GM19193 (cell line): ENCODE results near the gene KIRREL3.

Experiments
- POLR2A ChIP-seq: IDR thresholded peaks from 4 replicates; pipeline ENCODE4 v1.6.1; 2011; ENCODE audit not compliant: insufficient read depth, insufficient read length; ENCODE audit errors: extremely low read depth

Gene KIRREL3

DNA sequence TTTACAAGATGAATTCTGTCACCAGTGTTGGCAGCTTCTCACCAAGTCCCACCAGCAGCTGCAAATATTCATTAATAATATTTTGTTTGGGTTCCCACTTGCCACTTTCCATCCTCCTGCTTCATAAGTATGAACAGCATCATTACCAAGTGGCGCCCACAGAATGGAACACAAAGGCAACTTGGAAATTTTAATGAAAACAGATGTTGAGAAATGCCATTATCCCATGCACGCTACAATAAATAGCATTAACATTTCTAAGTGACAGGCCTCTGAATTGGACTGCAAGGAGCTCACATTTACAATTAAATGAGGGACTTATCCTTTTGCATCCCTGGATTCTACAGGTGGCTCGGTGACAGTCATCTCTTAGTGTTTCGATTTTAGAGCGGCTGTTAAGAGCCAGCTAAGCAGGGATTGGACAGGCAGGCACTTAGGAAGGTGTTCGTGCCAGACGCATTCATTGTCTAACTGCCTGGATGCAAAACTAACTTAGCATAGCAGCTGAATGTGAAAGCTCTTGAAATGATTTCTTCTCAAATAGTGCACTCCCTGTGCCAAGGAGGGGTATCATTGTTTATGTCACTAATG is 170.3 kb downstream of the KIRREL3 start:
- no peak for TF ChIP-seq POLR2A

DNA sequence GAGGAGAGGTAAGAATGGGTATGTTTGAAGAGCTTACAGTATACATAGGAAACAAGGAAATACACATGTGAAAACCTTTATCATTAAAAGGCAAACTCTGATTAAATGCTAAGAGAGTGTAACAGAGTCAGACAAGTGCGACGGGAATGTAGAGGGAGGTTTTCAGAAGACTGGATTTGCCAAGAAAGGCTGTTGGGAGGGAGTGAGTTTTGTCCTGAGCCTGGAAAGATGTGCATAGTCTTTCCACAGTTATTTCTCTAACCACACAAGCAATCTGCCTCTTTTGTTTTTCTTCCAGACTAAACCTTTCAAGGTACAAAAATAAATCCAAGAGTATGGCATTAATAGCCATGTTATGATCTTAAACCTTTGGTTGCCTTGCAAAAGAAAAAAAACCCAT is 170.9 kb downstream of the KIRREL3 start:
- no peak for TF ChIP-seq POLR2A

DNA sequence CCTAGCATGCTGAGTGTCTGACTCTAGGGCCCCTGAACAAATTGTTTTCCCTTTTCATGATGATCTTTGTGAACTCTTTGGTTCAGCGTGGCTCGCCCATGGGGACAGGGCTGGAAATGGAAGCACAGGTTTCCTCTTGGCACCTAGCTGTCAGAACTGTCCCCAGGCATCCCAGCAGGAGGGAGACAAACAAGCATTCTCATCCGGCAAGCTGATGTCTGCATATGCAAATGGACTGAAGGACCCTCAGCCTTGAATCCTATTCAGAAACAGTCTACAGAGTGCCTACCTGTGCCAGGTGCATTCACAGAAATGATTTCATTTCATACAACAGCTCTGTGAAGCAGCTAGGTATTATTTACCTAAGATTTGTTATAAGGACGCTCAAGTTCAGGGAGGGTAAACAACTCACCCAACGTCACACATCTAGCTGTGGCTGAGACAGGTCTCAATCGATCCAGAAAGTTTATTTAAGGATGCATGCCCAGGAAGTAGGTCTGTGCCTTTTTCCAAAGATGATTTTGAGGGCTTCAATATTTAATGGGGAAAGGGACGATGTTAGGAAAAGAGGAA is 176.4 kb downstream of the KIRREL3 start:
- TF ChIP-seq POLR2A: no peak

DNA sequence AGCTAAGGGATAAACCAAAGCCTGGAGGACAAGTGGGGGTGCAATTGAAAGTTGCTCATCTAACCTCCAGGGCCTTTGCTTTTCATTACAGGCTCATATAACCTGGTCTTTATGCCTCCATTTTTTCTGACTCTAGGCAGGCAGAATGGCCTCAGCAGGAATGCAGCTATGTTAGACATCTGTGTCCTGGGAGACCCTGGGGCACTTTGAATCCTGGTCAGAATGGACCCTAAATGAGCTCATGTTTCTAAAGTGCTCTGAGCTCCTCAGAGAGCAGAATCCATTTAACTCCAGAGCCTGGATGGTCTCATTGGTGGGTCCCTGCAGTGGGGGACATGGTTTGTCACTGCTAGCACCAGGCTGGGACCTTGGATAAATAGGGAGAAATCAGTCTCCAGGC is 177.3 kb downstream of the KIRREL3 start:
- TF ChIP-seq POLR2A: no peak

DNA sequence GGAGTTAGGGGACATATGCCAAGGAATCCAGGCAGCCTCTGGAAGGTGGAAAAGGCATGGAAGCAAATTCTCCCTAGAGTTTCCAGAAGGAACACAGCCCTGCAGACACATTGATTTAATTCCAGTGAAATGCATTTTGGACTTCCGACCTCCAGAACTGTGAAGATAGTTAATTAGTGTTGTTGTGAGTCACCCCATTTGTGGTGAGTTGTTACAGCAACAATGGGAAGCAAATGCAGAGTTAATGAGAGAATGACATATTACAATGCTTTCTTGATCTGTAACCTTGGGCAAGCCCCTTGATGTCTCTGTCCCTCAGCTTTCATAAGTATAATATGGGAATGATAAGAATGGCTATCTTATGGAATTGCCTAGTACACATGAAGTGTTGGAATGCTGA is 178.7 kb downstream of the KIRREL3 start:
- TF ChIP-seq POLR2A: no peak

DNA sequence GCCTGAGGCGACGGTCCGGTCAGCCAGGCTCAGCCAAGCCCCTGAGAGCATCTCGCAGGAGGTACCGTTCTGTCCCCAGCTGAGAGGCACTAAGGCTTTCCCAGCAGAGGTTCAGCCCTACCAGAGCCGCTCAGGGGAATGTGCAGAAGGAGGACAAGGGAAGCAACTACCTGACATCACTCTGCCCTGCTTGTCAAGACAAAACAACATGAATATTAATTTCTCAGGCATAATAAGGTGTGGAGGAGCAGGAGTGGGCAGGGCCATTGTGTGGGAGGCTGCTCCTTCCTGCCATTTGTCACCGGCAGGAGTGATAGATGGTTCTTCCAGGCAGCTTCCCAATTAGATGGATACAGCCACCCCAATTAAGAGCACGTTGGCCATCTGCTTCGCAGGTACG is 181.4 kb downstream of the KIRREL3 start:
- no peak for TF ChIP-seq POLR2A

DNA sequence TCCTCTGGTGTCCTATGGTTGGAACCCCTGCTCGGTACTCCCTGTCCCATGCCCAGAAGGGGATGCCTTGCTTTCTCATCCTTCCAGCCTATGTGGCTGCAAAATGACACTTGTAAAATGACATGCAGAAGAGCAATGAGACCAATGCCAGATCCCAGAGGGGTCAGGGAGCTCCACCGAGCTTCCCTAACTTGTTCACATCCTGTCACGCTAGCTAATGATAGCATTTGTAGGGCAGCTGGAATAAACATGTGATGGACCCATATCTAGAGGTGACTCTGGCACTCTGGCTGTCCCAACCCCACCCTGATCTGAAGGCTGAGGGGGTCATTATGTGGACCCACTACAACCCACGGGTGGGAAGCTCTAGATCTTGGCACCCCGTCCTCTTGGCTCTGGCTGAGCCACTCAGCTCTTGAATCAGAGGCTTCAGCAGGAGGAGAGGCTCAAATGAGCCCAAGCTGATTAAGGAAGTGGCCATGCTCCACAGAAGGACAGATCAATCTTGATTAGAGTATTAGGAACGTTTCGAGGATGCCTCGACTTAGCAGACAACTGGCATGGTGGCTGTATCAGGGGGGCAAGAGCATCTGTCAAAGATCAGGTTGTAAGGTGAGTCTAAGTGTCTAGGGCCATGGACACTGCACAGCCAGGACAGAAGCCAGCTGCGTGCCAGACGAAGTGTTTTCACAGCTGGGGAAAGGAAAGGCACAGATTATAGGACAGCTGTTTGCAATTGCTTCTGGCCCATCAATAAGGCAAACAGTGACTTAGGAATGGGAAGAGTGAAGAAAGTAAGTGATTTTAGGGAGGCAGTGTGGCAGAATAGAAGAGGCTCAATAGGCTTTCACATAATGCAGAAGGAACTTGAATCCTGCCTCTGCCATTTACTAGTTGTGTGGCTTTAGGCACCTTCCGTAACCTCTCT is 182.8 kb downstream of the KIRREL3 start:
- no peak for TF ChIP-seq POLR2A

DNA sequence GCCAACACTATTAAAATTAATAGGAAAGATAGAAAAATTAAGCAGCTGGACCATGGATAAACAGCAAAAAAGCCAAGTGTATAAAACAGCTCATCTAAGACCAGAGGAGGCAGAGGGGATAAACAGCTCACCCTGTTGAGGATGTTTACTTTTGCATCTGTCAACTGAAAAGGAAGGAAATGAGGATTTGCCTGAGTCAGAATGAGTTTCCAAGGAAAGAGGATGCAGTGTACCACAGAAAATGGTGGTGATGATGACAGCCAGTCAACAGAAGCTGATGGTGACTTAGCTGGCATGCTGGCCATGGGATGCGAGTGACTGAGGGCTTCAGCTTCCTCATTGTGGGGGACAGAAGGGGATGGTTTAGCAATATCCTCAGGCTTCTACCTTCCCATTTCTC is 183.5 kb downstream of the KIRREL3 start:
- TF ChIP-seq POLR2A: no peak

DNA sequence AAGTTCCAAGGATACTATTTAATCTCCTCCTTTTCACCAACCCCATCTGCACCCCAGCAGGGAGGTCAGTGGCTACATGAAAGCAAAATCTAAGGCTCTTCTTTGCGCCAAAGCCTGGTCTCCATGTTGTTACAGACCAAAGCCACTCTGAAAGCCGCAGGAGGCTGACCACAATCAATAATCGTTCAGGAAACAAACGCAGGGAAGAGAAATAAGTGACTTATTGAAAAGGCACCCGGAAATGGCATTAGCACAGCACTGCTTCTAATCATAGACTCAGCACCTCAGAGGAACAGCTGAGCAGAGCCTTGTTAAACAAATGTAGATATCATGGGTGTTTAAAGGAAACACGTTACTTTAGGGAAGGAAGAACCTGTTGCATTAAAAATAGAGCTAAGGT is 183.9 kb downstream of the KIRREL3 start:
- no peak for TF ChIP-seq POLR2A

DNA sequence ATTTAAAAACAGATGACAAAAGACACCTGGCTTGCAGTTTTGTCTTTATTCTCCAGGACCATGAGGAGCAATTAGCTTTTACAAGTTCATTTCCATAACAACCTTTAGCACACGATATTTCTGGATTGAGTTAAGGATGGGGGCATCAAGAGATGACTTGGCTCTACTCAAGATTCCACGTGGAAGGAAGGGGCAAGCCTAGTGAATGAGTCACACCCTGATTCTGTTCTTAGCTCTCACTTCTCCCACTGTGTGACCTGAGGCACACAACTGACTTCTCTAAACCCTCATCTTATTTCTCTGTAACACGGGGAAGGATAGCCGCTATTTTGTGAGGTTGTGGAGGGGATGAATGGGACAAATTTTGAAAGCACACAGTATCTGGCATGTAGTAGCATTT is 185.5 kb downstream of the KIRREL3 start:
- TF ChIP-seq POLR2A: no peak

DNA sequence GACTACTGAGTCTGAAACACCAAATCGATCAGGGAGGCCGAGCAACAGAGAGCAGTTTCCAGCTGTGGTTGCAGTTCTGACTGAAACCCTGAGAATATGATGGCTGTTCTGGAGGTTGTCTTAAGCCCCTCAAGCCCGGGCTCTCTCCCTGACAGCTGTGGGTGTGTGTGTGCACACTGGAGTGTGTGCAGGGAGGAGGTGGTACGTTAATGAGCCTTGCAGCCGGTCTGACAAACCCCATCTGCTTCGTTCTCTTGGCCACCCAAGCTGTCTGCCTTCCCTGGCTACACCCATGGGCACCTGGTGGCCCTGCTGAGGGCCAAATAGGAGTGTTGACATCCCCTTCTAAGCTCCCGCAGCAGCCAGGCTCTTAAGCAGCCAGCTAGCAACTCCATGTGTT is 189.8 kb downstream of the KIRREL3 start:
- TF ChIP-seq POLR2A: no peak

DNA sequence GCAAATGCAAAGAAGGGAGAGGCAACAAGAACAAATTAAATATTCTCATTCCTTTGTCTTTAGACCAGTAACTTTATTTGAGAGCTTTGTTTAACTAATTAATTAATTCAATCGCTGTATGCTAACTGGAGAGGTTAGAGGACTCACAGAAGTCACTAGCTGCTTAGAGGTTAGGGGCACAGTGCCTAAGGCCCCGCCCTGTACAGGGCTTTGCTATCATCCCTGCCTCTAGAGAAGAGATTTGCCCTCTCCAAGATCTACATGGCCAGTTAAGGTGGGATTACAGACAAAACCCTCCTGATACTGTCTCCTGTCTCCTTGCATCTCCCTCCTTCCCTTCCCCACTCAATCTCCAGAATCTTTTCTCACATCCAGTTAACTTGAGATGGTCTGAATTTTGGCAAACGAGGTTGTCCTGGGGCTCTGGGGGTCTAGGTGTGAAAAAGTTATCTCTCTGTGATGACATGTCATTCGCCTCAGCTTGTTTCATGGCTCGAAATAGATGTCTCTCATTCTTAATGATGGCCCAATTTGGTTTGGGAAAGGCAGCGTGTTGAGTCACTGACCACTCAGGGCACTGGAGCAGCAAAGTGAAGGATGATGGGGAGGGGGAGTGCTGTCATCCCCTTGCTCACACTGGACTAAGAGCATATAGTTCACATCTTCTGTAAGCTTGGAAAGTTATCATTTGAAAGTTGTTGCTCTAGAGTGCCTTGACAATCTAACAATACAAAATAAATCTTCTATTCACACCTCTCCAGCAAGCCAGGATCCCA is 190.9 kb downstream of the KIRREL3 start:
- no peak for TF ChIP-seq POLR2A

DNA sequence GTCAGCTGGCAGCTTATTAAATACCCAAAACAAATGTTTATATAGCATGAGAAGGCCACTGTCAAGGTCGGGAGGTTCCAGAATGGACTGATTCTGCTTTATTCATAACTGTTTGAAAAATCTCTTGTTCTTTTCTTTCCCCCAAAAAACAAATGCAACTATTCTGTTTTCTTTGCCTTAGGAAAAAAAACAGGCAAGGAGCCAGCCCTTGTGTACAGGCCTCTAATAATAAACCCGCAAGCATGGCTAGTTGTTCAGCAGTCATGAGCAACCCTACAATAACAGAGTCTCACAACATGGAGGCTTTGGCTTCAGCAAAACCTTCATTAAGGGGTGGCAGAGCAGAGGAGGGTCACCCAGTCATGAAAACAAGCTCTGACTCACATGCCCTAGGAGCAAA is 191.7 kb downstream of the KIRREL3 start:
- TF ChIP-seq POLR2A: no peak

DNA sequence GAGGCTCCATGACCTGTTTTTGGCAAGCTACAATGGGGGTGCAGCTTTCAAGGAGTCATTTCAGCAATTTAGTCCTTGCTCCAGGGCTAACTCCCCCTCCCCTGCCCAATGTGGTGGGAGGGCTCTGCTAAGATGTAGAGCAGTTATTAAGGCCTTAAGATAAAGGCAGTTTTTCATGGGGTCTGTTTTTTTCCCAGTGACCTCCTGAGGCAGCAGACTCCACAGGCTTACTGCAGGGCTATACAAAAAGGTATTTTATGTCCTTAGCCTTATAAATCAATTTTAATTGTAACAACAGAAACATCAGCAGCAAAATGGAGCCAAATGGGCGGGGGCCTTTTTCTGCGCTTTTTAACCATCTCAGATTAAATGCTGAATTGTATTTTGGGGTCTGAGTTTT is 192.3 kb downstream of the KIRREL3 start:
- TF ChIP-seq POLR2A: no peak

DNA sequence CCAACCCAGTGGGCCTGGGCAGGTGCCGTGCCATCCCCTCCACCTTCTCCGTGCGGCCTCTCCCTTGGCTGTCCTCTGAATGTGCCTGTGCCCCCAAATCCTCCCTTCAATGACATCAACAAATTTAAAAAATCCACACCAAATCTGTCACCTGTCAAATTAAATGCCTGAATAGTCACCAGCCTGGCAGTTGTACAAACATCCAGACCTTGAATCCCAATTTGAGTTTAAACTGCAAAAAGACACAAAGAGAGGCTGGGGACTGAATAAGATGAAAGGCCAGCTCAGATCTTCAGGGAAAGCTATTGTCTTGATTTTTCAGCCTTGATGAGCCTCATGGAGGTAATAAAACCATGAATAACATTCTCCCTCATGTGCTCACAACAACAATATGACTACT is 194.7 kb downstream of the KIRREL3 start:
- no peak for TF ChIP-seq POLR2A
